HL-60 (cell line): ENCODE data around the gene MYBPH.

Experiments
- DNase-seq, 2 experiments: peaks; one replicate each; pipeline ENCODE4 v3.0.0-alpha.2; 2010 to 2020; ENCODE audit warnings: low read depth in 1 of 2, low spot score in 1 of 2
- H3K27ac ChIP-seq: fragments of 250-450 bp; sonication (Bioruptor Pico); replicated peaks from 2 replicates; pipeline ENCODE4 v1.5.1; 2020; ENCODE audit warnings: mild to moderate bottlenecking, moderate library complexity
- H3K27me3 ChIP-seq: fragments of 250-450 bp; sonication (Bioruptor Pico); 2 replicates; pipeline ENCODE4 v1.5.1; 2021; ENCODE audit warnings: mild to moderate bottlenecking, moderate library complexity; ENCODE audit not compliant: insufficient read depth, poor library complexity, severe bottlenecking
- H3K4me3 ChIP-seq: replicated peaks from 2 replicates; pipeline ENCODE4 v1.5.1; 2011; ENCODE audit warnings: mild to moderate bottlenecking, control low read depth, low read length; ENCODE audit not compliant: insufficient read depth
- GABPA ChIP-seq: IDR thresholded peaks from 2 replicates; pipeline ENCODE4 v1.6.1; 2012; ENCODE audit warnings: low read depth
- POLR2AphosphoS5 ChIP-seq: IDR thresholded peaks from 2 replicates; pipeline ENCODE4 v1.6.1; 2012; ENCODE audit warnings: low read depth
- SPI1 ChIP-seq: IDR thresholded peaks from 2 replicates; pipeline ENCODE4 v1.6.1; 2012; ENCODE audit warnings: low read depth, mild to moderate bottlenecking, borderline replicate concordance
- TF ChIP-seq, protein P1 (sequence below): IDR thresholded peaks from one replicate; pipeline ENCODE4 v1.5.1; 2011; ENCODE audit warnings: low read length, control low read depth, inconsistent platforms; ENCODE audit not compliant: insufficient read depth
- TF ChIP-seq, protein P2 (sequence below): IDR thresholded peaks from 2 replicates; pipeline ENCODE4 v1.6.1; 2012; ENCODE audit warnings: low read depth; ENCODE audit not compliant: insufficient replicate concordance

MYBPH gene

DNA sequence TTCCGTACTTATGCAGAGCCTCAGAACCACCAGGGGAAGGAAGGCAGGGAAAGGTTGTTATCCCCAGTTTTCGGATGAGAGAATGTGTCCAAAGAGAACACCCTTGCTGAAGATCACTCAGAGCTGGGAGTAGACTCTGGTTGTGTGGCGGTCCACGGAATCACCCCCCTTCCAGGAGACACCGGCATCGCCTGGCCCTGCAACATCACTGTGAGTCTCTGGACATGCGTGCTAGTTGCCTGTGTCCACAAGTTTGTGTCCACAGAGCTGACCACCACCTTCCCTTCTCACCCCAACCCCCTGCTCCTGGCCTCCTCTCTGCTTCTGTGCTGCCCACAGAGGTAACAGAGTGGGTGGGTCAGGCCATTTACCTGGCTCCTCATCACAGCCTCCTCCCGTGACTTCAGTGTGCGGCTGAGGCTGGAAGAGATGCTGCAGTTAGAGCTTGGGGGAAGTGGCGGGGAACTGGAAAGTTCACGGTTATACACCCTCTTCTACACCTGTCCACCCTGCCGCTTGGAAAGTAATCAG is 7.3 kb downstream of the MYBPH start:
- DNase-seq = no peak
- TF ChIP-seq, protein P1, sequence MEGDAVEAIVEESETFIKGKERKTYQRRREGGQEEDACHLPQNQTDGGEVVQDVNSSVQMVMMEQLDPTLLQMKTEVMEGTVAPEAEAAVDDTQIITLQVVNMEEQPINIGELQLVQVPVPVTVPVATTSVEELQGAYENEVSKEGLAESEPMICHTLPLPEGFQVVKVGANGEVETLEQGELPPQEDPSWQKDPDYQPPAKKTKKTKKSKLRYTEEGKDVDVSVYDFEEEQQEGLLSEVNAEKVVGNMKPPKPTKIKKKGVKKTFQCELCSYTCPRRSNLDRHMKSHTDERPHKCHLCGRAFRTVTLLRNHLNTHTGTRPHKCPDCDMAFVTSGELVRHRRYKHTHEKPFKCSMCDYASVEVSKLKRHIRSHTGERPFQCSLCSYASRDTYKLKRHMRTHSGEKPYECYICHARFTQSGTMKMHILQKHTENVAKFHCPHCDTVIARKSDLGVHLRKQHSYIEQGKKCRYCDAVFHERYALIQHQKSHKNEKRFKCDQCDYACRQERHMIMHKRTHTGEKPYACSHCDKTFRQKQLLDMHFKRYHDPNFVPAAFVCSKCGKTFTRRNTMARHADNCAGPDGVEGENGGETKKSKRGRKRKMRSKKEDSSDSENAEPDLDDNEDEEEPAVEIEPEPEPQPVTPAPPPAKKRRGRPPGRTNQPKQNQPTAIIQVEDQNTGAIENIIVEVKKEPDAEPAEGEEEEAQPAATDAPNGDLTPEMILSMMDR = no peak
- TF ChIP-seq, protein P2, sequence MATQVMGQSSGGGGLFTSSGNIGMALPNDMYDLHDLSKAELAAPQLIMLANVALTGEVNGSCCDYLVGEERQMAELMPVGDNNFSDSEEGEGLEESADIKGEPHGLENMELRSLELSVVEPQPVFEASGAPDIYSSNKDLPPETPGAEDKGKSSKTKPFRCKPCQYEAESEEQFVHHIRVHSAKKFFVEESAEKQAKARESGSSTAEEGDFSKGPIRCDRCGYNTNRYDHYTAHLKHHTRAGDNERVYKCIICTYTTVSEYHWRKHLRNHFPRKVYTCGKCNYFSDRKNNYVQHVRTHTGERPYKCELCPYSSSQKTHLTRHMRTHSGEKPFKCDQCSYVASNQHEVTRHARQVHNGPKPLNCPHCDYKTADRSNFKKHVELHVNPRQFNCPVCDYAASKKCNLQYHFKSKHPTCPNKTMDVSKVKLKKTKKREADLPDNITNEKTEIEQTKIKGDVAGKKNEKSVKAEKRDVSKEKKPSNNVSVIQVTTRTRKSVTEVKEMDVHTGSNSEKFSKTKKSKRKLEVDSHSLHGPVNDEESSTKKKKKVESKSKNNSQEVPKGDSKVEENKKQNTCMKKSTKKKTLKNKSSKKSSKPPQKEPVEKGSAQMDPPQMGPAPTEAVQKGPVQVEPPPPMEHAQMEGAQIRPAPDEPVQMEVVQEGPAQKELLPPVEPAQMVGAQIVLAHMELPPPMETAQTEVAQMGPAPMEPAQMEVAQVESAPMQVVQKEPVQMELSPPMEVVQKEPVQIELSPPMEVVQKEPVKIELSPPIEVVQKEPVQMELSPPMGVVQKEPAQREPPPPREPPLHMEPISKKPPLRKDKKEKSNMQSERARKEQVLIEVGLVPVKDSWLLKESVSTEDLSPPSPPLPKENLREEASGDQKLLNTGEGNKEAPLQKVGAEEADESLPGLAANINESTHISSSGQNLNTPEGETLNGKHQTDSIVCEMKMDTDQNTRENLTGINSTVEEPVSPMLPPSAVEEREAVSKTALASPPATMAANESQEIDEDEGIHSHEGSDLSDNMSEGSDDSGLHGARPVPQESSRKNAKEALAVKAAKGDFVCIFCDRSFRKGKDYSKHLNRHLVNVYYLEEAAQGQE = no peak
- TF ChIP-seq GABPA (no peak), SPI1 (no peak), POLR2AphosphoS5 (no peak)
- Histone ChIP-seq H3K27me3 (no peaks in the 10 kb centered on the region), H3K27ac (no peak overlapping the region), H3K4me3 (no peak overlapping the region)

DNA sequence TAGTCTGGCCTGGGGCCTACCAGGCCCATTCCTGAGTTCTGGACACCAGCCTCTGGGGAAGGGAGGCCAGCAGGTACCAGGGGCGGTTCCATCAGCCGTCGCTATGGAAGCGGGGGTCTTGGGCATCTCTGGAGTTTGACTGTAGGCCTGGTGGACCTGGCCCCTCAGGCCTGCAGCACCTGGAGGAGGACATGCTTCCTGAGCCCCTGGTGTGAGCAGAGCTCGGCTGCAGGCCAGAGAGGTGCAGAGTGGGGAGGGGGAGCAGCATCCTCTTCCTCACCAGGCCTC is 7.8 kb downstream of the MYBPH start:
- Histone ChIP-seq H3K4me3 (no peak overlapping the region), H3K27me3 (no peaks in the 10 kb centered on the region), H3K27ac (no peak overlapping the region)
- no peak for TF ChIP-seq SPI1
- TF ChIP-seq, protein P2 = no peak
- DNase-seq = no peak

DNA sequence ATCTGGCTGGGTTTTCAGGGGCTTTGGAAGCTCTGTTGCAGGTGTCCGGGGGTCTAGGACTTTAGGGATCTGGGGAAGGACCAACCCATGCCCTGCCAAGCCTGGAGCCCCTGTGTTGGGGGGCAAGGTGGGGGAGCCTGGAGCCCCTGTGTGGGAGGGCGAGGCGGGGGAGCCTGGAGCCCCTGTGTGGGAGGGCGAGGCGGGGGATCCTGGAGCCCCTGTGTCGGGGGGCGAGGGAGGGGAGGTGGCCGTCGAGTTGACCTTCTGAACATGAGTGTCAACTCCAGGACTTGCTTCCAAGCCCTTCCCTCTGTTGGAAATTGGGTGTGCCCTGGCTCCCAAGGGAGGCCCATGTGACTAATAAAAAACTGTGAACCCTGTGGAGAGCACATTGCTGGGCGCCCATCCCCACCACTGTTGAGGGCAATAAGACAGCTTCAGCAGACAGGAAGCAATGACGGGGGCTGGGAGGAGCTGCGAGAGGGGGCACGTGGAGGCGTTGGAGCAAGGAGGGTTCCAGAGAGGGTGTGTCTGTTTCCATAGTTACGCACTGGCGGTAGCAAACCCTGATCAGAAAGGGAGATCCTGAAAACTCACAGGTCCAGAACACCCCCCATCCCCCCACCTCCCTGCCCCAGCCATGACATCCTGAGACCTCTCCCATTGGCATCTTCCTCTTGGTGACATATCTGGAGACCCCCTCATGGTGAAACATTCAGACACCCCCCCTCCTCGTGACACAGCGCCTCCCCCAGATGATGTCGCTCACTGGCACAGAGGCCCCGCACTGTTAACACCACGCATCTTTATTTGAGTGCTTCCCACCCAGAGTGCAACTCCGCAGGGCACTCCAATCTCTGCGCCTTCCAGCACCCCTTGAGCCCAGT is 8.4 kb downstream of the MYBPH start:
- TF ChIP-seq POLR2AphosphoS5 (no peak), GABPA (no peak), SPI1 (no peak)
- TF ChIP-seq, protein P2 = no peak
- TF ChIP-seq, protein P1 = no peak

More for the DNA sequence above, 8.4 kb downstream of the MYBPH start:
- Histone ChIP-seq H3K27ac (no peak overlapping the region), H3K4me3 (no peak overlapping the region), H3K27me3 (no peaks in the 10 kb centered on the region)
- DNase-seq = no peak
